DND-41 (cell line): ENCODE results near the gene WHRN.

ENCODE experiments used
- ATAC-seq: fragments of 200-7000 bp; cut with Tn5 transposase; 3 replicates; pipeline ENCODE4 v1.9.1; 2021; ENCODE audit warnings: low read depth; ENCODE audit not compliant: insufficient read depth
- DNase-seq: peaks from one replicate; pipeline ENCODE4 v3.0.0-alpha.2; 2020
- H2AFZ ChIP-seq: 2 replicates; pipeline ENCODE4 v1.6.0; 2012; ENCODE audit warnings: low read depth, low read length
- H3K27ac ChIP-seq: 2 replicates; pipeline ENCODE4 v1.5.1; 2012; ENCODE audit warnings: low read length, inconsistent platforms
- H3K27me3 ChIP-seq: fragments of 200-600 bp; sonication (generic); 2 replicates; pipeline ENCODE4 v1.6.0; 2012; ENCODE audit warnings: low read length, mild to moderate bottlenecking, inconsistent platforms; ENCODE audit not compliant: insufficient read depth, poor library complexity
- H3K36me3 ChIP-seq: 2 replicates; pipeline ENCODE4 v1.5.1; 2012; ENCODE audit warnings: low read length, inconsistent platforms; ENCODE audit not compliant: insufficient read depth
- H3K4me1 ChIP-seq: 2 replicates; pipeline ENCODE4 v1.5.1; 2012; ENCODE audit warnings: mild to moderate bottlenecking, low read length; ENCODE audit not compliant: insufficient read depth
- H3K4me2 ChIP-seq: 2 replicates; pipeline ENCODE4 v1.6.0; 2012; ENCODE audit warnings: mild to moderate bottlenecking, moderate library complexity, low read length, inconsistent platforms; ENCODE audit not compliant: insufficient read depth
- H3K4me3 ChIP-seq, 2 experiments: fragments of 200-600 bp in 1 of 2; shearing (Covaris generic) in 1 of 2; 2 replicates each; pipeline ENCODE4 v1.5.1; 2012 to 2016; ENCODE audit warnings: inconsistent platforms in 2 of 2, low read length in 2 of 2, mild to moderate bottlenecking in 2 of 2, low read depth in 1 of 2, moderate library complexity in 1 of 2
- H3K79me2 ChIP-seq: 2 replicates; pipeline ENCODE4 v1.6.0; 2012; ENCODE audit warnings: low read length, inconsistent platforms; ENCODE audit not compliant: insufficient read depth
- H3K9ac ChIP-seq: 2 replicates; pipeline ENCODE4 v1.6.0; 2012; ENCODE audit warnings: low read depth, mild to moderate bottlenecking, inconsistent platforms, low read length, moderate library complexity
- H3K9me3 ChIP-seq: 2 replicates; pipeline ENCODE4 v1.5.1; 2012; ENCODE audit warnings: low read length, moderate library complexity, mild to moderate bottlenecking, inconsistent platforms; ENCODE audit not compliant: insufficient read depth, severe bottlenecking
- H4K20me1 ChIP-seq: 2 replicates; pipeline ENCODE4 v1.6.0; 2012; ENCODE audit warnings: low read length; ENCODE audit not compliant: insufficient read depth
- EZH2 ChIP-seq: IDR thresholded peaks from 3 replicates; pipeline ENCODE4 v1.6.1; 2012; ENCODE audit warnings: borderline replicate concordance, low read depth, mild to moderate bottlenecking, moderate library complexity, low read length, inconsistent platforms; ENCODE audit not compliant: severe bottlenecking
- TF ChIP-seq, protein P1 (sequence below): IDR thresholded peaks from 2 replicates; pipeline ENCODE4 v1.5.1; 2012; ENCODE audit warnings: borderline replicate concordance, low read length, moderate library complexity, mild to moderate bottlenecking; ENCODE audit not compliant: poor library complexity, severe bottlenecking; ENCODE audit errors: extremely low read depth

Gene WHRN

GRCh38 chr9:114484215-114484853 lies 20.9 kb downstream of the WHRN start:
- H3K4me3 ChIP-seq, result no peak overlapping the region
- DNase-seq (no peak), ATAC-seq (no peak)
- no peak overlapping the region for H3K27ac ChIP-seq
- no peaks in the 10 kb centered on the region; the same call in 1 of the 2 replicates for H4K20me1 ChIP-seq
- no peaks in the 10 kb centered on the region for H3K4me1 ChIP-seq
- H3K27me3 ChIP-seq, result no peaks in the 10 kb centered on the region
- H3K9me3 ChIP-seq, result no peaks in the 10 kb centered on the region
- H3K36me3 ChIP-seq, result no peaks in the 10 kb centered on the region
- H3K79me2 ChIP-seq, result no peaks in the 10 kb centered on the region
- no peak for TF ChIP-seq EZH2
- TF ChIP-seq, protein P1, sequence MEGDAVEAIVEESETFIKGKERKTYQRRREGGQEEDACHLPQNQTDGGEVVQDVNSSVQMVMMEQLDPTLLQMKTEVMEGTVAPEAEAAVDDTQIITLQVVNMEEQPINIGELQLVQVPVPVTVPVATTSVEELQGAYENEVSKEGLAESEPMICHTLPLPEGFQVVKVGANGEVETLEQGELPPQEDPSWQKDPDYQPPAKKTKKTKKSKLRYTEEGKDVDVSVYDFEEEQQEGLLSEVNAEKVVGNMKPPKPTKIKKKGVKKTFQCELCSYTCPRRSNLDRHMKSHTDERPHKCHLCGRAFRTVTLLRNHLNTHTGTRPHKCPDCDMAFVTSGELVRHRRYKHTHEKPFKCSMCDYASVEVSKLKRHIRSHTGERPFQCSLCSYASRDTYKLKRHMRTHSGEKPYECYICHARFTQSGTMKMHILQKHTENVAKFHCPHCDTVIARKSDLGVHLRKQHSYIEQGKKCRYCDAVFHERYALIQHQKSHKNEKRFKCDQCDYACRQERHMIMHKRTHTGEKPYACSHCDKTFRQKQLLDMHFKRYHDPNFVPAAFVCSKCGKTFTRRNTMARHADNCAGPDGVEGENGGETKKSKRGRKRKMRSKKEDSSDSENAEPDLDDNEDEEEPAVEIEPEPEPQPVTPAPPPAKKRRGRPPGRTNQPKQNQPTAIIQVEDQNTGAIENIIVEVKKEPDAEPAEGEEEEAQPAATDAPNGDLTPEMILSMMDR, result no peak
- H2AFZ ChIP-seq, result no peak overlapping the region
- no peak overlapping the region for H3K9ac ChIP-seq
- no peak overlapping the region for H3K4me2 ChIP-seq

DNA sequence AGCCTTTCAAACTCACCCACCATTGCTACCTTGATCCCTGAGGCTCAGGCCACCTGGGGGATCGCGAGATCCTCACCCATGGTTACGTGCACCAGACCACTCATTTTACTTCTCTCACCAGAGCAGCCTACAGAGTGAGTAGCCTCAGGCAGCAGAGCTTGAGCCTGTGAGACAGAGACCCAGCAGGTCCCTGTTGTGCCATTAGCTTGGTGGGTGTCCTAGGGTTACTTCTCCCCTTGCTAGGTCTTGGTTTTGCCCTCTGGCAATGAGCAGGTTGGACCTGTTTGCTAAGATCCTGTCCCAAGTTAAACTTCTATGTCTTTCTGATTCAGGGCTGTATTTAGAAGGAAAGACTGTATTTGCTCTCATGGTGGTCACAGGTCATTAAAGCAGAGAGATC lies 21.8 kb downstream of the WHRN start:
- Histone ChIP-seq H3K9ac (no peak overlapping the region), H3K9me3 (no peaks in the 10 kb centered on the region), H4K20me1 (no peaks in the 10 kb centered on the region; the same call in 1 of the 2 replicates), H3K4me2 (no peak overlapping the region), H2AFZ (no peak overlapping the region), H3K4me1 (no peaks in the 10 kb centered on the region), H3K79me2 (no peaks in the 10 kb centered on the region), H3K27me3 (no peaks in the 10 kb centered on the region), H3K4me3 (no peak overlapping the region), H3K36me3 (no peaks in the 10 kb centered on the region), H3K27ac (no peak overlapping the region)
- TF ChIP-seq, protein P1, result no peak
- TF ChIP-seq EZH2, result no peak
- ATAC-seq (no peak), DNase-seq (no peak)

- Histone ChIP-seq H3K4me1 (no peaks in the 10 kb centered on the region), H4K20me1 (no peaks in the 10 kb centered on the region), H3K9ac (no peak overlapping the region), H3K27ac (no peak overlapping the region), H2AFZ (no peak overlapping the region), H3K36me3 (no peaks in the 10 kb centered on the region), H3K4me3 (no peak overlapping the region), H3K27me3 (no peaks in the 10 kb centered on the region), H3K9me3 (no peaks in the 10 kb centered on the region), H3K4me2 (no peak overlapping the region), H3K79me2 (no peaks in the 10 kb centered on the region)
- ATAC-seq (no peak), DNase-seq (no peak)
- TF ChIP-seq, protein P1, result no peak
- no peak for TF ChIP-seq EZH2
Measured at GRCh38 chr9:114482593-114482992, 22.7 kb downstream of the WHRN start.
